ENCODE measurements around the gene ANKRD34C. TPM values are rescaled to one million over a fixed set of nuclear protein-coding genes. Genes with fewer than 3 reads are reported as not detected.

ANKRD34C gene
- total RNA-seq (2022; extraction: Qiagen RNA extraction; ENCODE audit: low read depth), result not detected in 5 replicates

GRCh38 chr15:79282371-79283251 is at the start of gene ANKRD34C:
Gene ANKRD34C (plus strand): TSS chr15:79282722. CDS start chr15:79293285, 10,563 bp downstream.

GRCh38 chr15:79310985-79311900 is 28.7 kb downstream of the ANKRD34C start, which contains the start of gene TMED3:
Gene TMED3 (plus strand): TSS chr15:79311112. CDS start chr15:79311250, 138 bp downstream.

Other genes starting within 250 kb of the ANKRD34C start
- gene RASGRF1, start 191.9 kb upstream of the ANKRD34C start, total RNA-seq (2022; extraction: Qiagen RNA extraction; ENCODE audit: low read depth), result 0.27 to 0.87 TPM (median 0.42 TPM) in 5 replicates
- gene TMED3, start 28.4 kb downstream of the ANKRD34C start, total RNA-seq (2022; extraction: Qiagen RNA extraction; ENCODE audit: low read depth), result 149 to 200 TPM (median 195 TPM) in 5 replicates
- 0.52 to 0.67 TPM (median 0.57 TPM) in 5 replicates for gene MINAR1, start 149.6 kb downstream of the ANKRD34C start, total RNA-seq (2022; extraction: Qiagen RNA extraction; ENCODE audit: low read depth)